Activated T-helper 2 cell treated with anti-CD3 and anti-CD28 coated beads, Interferon-gamma antibody, Interleukin-2, Interleukin-4, amounts not matched to agents 10 μg/mL and 5 μg/mL and 100 μg/mL, durations not matched to agents 14 hours and 24 hours and 36 hours (primary cell): ENCODE results near the gene PKNOX2. TPM values are rescaled to one million over a fixed set of nuclear protein-coding genes. Genes with fewer than 3 reads are reported as not detected.

Experiments
- DNase-seq: peaks from one replicate; pipeline ENCODE4 v3.0.0; 2021; ENCODE audit warnings: low spot score
- H3K27ac Mint-ChIP-seq: one replicate; pipeline ENCODE4 v1.8.0; 2021; ENCODE audit warnings: mixed read lengths
- H3K27me3 Mint-ChIP-seq: one replicate; pipeline ENCODE4 v1.8.0; 2021; ENCODE audit warnings: low read depth, mixed read lengths
- H3K36me3 Mint-ChIP-seq: one replicate; pipeline ENCODE4 v1.8.0; 2021; ENCODE audit warnings: low read depth, mixed read lengths
- H3K4me1 Mint-ChIP-seq: one replicate; pipeline ENCODE4 v1.8.0; 2021; ENCODE audit warnings: low read depth, mixed read lengths
- H3K4me3 Mint-ChIP-seq: one replicate; pipeline ENCODE4 v1.8.0; 2021; ENCODE audit warnings: low read depth, mild to moderate bottlenecking, moderate library complexity, mixed read lengths
- H3K9me3 Mint-ChIP-seq: one replicate; pipeline ENCODE4 v1.8.0; 2021; ENCODE audit warnings: mixed read lengths
- intact Hi-C: fragments of 100-400 bp; cut with micrococcal nuclease; formaldehyde crosslinking; loops from one replicate; pipeline ENCODE4 v1.15.1; 2023
- total RNA-seq: library from RNA; stranded (reverse); gene quantifications from 2 replicates; pipeline ENCODE4 v1.2.3, GENCODE V29; 2022

Gene PKNOX2
- total RNA-seq: not detected in 2 replicates

DNA sequence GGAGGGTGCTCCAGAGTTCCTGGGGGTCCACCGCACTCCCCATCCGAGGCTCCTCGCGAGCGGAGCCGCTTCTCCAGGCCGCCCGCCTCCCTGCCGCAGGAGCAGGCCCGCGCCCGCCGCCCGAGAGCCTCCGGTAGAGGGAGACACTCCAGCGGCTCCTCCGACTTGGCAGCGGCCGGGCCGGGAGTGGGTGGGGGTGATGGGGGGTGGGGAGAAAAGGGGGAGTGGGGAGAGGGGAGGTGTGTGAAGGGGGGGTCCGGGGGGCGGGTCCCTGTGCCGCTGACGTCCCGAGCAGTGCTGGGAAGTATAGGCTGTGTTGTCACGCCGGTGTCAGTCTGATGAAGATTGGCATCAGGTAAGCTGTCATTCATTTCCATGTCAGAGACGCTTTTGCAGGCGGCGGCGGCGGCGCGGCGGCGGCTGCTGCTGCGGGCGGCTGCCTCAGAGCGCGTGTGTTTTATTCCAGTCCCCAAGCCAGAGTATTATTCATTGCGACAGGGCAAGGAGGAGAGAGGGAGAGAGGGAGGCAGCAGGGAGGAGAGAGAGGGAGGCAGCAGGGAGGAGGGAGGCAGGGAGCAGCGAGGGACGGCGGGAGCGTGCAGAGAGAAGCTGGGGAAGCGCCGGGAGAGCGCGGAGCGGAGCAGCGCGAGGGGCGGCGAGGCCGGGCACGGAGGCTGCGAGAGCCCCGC, at the start of gene PKNOX2:
TSS of gene PKNOX2 (plus strand) at position 330 of the 689 bp plus-strand sequence. CDS start 186,555 bp downstream, outside the sequence.
- Mint-ChIP-seq H3K9me3 (no peaks in the 10 kb centered on the region), H3K27me3 (peaks cover 78% of the 10 kb centered on the region), H3K27ac (no peak within 1 kb of the TSS), H3K36me3 (no peaks in the 10 kb centered on the region), H3K4me1 (peaks cover 11% of the 10 kb centered on the region), H3K4me3 (peak within 1 kb of the TSS; percentile 94)
- intact Hi-C loops: loop anchor here (2.0 kb wide), 1 partner anchor 296 kb away; no protein-coding TSS in a partner anchor
- peak; percentile 42 for DNase-seq

- H3K4me3 Mint-ChIP-seq: no peak overlapping the region
- H3K9me3 Mint-ChIP-seq: peaks cover 5% of the 10 kb centered on the region
- peaks cover 23% of the 10 kb centered on the region for H3K27me3 Mint-ChIP-seq
- peaks cover under 1% of the 10 kb centered on the region for H3K36me3 Mint-ChIP-seq
- H3K4me1 Mint-ChIP-seq: peaks cover under 1% of the 10 kb centered on the region
- no peak for DNase-seq
- intact Hi-C loops: no loop called here
- H3K27ac Mint-ChIP-seq: no peak overlapping the region
These were observed 47.1 kb upstream of the PKNOX2 start for GRCh38 chr11:125117429-125117828.

DNA sequence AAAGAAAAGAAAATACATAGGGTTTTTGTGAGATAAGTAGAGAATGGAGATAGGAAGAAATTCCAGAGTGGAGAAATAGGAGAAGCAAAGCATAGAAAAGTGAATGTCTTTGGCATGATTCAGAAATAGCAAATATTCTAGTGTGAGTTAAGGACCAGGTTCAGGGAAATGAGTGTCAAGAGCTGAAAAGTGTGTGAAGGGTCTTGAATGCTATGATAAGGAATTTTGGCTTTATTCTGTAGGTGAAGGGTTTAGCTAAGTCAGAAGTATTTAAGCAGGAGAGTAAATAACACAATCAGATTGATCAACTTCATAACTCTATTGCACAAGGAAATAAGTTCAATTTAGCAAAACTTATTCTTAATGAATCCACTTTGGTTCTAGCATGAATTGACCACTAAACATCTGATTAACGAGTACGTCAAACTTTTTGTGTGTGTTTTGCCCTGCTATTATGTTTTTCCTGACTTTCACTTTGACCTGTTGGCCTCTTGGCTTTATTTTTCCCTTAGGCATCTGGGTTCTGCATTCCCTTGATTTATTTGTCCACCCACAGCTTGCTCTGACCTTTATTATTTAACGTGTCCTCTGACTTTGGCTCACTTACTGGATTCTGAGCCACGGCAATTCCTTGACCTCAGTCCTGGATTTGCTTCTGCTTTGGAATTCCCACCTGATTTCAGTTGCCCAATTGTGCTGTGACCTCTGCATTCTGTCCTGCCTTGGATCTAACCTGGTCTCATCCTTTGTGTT, 41.2 kb upstream of the PKNOX2 start:
- H3K4me3 Mint-ChIP-seq: no peak overlapping the region
- DNase-seq: no peak
- intact Hi-C loops: no loop called here
- peaks cover 20% of the 10 kb centered on the region for H3K27me3 Mint-ChIP-seq
- no peaks in the 10 kb centered on the region for H3K9me3 Mint-ChIP-seq
- no peaks in the 10 kb centered on the region for H3K36me3 Mint-ChIP-seq
- H3K27ac Mint-ChIP-seq: no peak overlapping the region
- H3K4me1 Mint-ChIP-seq: no peaks in the 10 kb centered on the region

GRCh38 chr11:125123947-125124617, 40.5 kb upstream of the PKNOX2 start:
- no peaks in the 10 kb centered on the region for H3K4me1 Mint-ChIP-seq
- H3K27ac Mint-ChIP-seq: no peak overlapping the region
- DNase-seq: no peak
- no peaks in the 10 kb centered on the region for H3K36me3 Mint-ChIP-seq
- intact Hi-C loops: no loop called here
- peaks cover 24% of the 10 kb centered on the region for H3K27me3 Mint-ChIP-seq
- H3K4me3 Mint-ChIP-seq: no peak overlapping the region
- no peaks in the 10 kb centered on the region for H3K9me3 Mint-ChIP-seq

DNA sequence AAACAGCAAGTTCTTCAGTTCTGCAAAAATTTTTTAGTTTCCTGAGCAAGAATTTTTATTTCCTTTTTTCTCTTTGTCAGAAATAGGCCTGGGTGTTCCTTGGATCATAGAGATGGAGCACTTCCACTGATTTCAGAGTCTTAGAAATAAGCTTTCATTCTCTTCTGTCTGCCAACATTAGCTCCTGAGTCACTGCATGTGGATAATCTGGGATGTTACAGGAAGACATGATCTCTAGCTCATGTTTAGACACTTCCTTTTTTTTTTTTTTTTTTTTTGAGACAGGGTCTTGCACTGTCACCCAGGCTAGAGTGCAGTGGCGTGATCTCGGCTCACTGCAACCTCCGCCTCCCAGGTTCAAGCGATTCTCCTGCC, 39.9 kb upstream of the PKNOX2 start:
- Mint-ChIP-seq H3K4me3 (no peak overlapping the region), H3K4me1 (no peaks in the 10 kb centered on the region), H3K9me3 (no peaks in the 10 kb centered on the region), H3K27me3 (peaks cover 25% of the 10 kb centered on the region), H3K36me3 (no peaks in the 10 kb centered on the region), H3K27ac (no peak overlapping the region)
- intact Hi-C loops: no loop called here
- DNase-seq: no peak

DNA sequence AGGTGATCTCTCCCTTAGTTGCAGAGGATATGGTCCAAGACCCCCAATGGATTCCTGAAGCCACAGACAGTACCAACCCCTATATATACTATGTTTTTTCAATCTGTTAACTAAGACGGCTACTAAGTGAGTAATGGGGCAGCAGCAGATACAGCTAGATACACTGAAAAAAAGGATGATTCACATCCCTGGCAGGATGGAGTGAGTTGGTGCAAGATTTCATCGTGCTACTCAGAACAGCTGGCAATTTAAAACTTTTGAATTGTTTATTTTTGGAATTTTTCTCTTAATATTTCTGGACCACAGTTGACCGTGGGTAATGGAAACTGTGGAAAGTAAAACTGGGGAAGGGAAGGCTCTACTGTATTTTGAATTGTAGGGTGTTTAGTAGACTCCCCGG, 36.1 kb upstream of the PKNOX2 start:
- no peaks in the 10 kb centered on the region for H3K4me1 Mint-ChIP-seq
- peaks cover 3% of the 10 kb centered on the region for H3K9me3 Mint-ChIP-seq
- no peak overlapping the region for H3K27ac Mint-ChIP-seq
- intact Hi-C loops: no loop called here
- H3K27me3 Mint-ChIP-seq: peaks cover 28% of the 10 kb centered on the region
- H3K4me3 Mint-ChIP-seq: no peak overlapping the region
- no peak for DNase-seq
- H3K36me3 Mint-ChIP-seq: no peaks in the 10 kb centered on the region

DNA sequence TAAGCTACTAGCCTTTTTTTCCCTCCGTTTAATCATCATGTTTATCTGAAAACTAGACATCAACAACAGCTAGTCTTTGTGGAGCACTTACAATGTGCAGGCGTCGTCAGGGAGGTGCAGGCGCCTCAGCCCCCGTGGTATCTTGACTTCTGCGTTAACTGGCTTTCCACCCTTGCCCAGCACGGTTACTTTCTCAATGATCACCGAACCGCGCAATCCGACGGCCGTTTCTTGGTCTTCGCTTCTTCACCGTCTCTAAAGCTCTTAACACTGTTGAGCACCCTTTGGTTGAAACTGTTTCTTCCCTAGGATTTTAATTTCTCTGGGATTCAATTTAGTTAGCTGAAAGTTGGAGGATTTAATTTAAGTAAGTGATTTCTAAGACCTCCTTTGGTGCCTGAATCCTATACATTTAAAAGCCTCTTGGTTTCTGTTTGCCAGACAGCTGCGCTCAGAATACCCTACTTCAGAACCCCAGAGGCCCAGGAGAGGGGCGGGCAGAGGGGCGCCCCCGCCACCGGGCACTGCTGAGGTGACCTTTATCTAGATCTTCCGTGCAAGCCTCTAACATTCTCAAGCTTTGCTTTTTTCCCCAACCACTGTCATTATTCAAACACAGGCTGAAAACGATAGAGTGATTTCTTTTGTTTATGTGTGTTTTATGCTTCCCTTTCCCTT, 35.1 kb upstream of the PKNOX2 start:
- DNase-seq: no peak
- Mint-ChIP-seq H3K36me3 (no peaks in the 10 kb centered on the region), H3K27ac (no peak overlapping the region), H3K27me3 (peaks cover 33% of the 10 kb centered on the region), H3K9me3 (peaks cover 3% of the 10 kb centered on the region), H3K4me3 (no peak overlapping the region), H3K4me1 (no peaks in the 10 kb centered on the region)
- intact Hi-C loops: no loop called here

GRCh38 chr11:125132071-125132470, 32.5 kb upstream of the PKNOX2 start:
- no peaks in the 10 kb centered on the region for H3K4me1 Mint-ChIP-seq
- H3K36me3 Mint-ChIP-seq: no peaks in the 10 kb centered on the region
- H3K4me3 Mint-ChIP-seq: no peak overlapping the region
- intact Hi-C loops: no loop called here
- H3K27ac Mint-ChIP-seq: no peak overlapping the region
- H3K9me3 Mint-ChIP-seq: peaks cover 3% of the 10 kb centered on the region
- peaks cover 40% of the 10 kb centered on the region for H3K27me3 Mint-ChIP-seq
- no peak for DNase-seq

DNA sequence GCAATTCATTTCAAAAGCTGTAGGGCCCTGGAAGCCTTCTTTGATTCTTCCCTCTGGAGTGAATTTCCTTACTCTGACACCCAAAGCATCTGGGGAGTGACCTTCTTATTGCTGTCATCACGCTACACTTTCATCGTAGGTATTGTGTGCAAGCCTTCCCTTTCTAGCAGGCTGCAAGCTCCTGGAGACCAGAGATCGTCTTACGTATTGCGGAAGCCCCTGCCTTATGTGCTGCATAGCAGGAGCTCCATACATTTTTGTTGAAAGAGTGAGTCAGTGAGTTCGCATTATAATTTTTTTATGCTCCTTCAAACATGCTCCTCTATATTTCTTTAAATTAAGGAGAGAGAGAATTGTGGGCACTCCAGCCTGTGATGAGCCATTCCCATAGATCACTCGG, 32.0 kb upstream of the PKNOX2 start:
- Mint-ChIP-seq H3K27me3 (peaks cover 38% of the 10 kb centered on the region), H3K4me1 (no peaks in the 10 kb centered on the region), H3K4me3 (no peak overlapping the region), H3K36me3 (no peaks in the 10 kb centered on the region), H3K9me3 (peaks cover 3% of the 10 kb centered on the region), H3K27ac (no peak overlapping the region)
- intact Hi-C loops: no loop called here
- no peak for DNase-seq

DNA sequence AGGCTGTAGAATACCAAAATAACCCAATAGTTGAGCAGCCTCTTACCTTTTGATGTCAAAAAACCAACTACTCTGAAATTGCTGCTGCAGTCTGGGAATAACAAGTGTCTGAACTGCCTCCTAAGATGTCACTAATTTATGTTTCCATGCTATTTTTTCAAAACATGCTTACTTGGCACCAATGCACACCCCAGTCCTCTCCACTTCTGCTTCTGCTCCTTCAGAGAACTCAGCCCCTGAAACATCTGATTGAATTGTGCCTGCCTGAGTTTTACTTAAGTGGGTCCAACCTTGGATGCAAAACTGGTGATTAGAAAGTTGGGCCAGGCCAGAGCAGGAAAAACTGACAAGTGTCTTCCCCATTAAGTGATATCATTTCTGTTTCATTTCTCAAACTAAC, 28.6 kb upstream of the PKNOX2 start:
- H3K27me3 Mint-ChIP-seq: peaks cover 38% of the 10 kb centered on the region
- peaks cover 3% of the 10 kb centered on the region for H3K9me3 Mint-ChIP-seq
- H3K4me3 Mint-ChIP-seq: no peak overlapping the region
- no peaks in the 10 kb centered on the region for H3K4me1 Mint-ChIP-seq
- H3K36me3 Mint-ChIP-seq: no peaks in the 10 kb centered on the region
- intact Hi-C loops: no loop called here
- DNase-seq: no peak
- H3K27ac Mint-ChIP-seq: no peak overlapping the region

DNA sequence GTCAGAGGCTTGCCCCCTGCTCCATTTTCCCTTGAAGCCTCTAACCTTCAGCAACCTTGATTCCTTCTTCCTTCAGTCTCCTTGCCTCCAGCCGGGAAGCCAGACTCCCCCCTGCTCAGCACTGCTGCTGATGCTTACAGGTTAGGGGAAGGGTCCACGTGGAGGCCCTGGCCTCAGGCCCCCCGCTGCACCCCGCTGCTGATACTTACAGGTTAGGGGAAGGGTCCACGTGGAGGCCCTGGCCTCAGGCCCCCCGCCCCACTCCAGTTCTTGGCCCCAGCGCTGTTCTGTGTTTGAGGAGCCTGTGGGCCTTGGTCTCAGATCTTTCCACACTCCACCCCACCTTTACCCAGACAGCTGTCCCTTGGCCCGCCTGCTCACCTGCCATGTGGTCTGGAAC, 25.6 kb upstream of the PKNOX2 start:
- no peak overlapping the region for H3K4me3 Mint-ChIP-seq
- H3K4me1 Mint-ChIP-seq: peaks cover 3% of the 10 kb centered on the region
- peaks cover 34% of the 10 kb centered on the region for H3K27me3 Mint-ChIP-seq
- no peak overlapping the region for H3K27ac Mint-ChIP-seq
- DNase-seq: no peak
- H3K9me3 Mint-ChIP-seq: no peaks in the 10 kb centered on the region
- no peaks in the 10 kb centered on the region for H3K36me3 Mint-ChIP-seq
- intact Hi-C loops: no loop called here

GRCh38 chr11:125139778-125140177, 24.8 kb upstream of the PKNOX2 start:
- no peak overlapping the region for H3K27ac Mint-ChIP-seq
- no peak for DNase-seq
- H3K27me3 Mint-ChIP-seq: peaks cover 33% of the 10 kb centered on the region
- H3K36me3 Mint-ChIP-seq: no peaks in the 10 kb centered on the region
- H3K9me3 Mint-ChIP-seq: no peaks in the 10 kb centered on the region
- peaks cover 3% of the 10 kb centered on the region for H3K4me1 Mint-ChIP-seq
- intact Hi-C loops: loop anchor here (5.0 kb wide), 1 partner anchor 262 kb away; no protein-coding TSS in a partner anchor
- no peak overlapping the region for H3K4me3 Mint-ChIP-seq
